Cardiac fibroblast (primary cell): ENCODE measurements around the gene GNG12.
A peak's percentile ranks its signal among the peaks of the same experiment; 100 is the strongest.

Experiments
- DNase-seq, 2 donors: peaks; one replicate each; pipeline versions ENCODE4 v3.0.0 to v3.0.0-alpha.2; 2010; ENCODE audit warnings: low read depth in 2 of 2
- H3K4me3 ChIP-seq, 2 donors: replicated peaks in 1 of 2; 1 replicate in 1 of 2; 2 replicates in 1 of 2; pipeline ENCODE4 v1.5.1; 2011; ENCODE audit warnings: low read depth in 2 of 2, low read length in 2 of 2, mild to moderate bottlenecking in 2 of 2, moderate library complexity in 1 of 2
- TF ChIP-seq, protein P1 (sequence below): IDR thresholded peaks from one replicate; pipeline ENCODE4 v1.5.1; 2011; ENCODE audit warnings: low read depth, mild to moderate bottlenecking, low read length, inconsistent platforms

The GNG12 gene

GRCh38 chr1:67835663-67836452, 2.6 kb upstream of the GNG12 start:
- no peak overlapping the region for H3K4me3 ChIP-seq

DNA sequence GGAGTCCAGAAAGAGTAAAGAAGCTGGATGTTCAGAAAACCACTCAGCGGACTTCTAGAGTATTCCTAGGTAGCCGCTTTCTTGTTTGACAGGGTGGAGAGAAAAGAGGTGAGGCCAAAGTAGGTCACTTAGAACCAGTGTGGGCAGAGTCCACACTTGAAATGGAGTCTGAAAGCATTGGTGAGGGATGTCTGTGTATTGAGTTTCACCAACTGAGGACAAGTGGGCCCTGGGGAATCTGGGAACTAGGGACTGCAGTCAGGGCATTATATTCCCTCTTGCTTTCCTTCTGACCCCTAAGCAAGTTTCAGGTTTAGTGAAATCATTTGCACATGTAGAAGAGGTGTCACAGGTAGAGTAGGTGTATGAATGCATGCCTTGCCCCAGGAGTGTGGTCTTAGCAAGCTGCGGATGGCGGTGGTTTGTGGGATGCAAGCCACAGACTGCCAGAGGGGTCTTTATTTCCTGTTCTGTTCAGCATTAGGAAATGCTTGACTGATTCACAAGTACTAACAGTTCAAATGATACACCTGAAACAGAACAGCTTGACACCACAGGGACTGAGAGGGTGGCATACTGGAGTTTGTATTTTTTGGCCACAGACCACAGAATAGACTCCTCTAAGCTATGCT, 1.1 kb upstream of the GNG12 start:
- H3K4me3 ChIP-seq: no peak overlapping the region
- TF ChIP-seq, protein P1, sequence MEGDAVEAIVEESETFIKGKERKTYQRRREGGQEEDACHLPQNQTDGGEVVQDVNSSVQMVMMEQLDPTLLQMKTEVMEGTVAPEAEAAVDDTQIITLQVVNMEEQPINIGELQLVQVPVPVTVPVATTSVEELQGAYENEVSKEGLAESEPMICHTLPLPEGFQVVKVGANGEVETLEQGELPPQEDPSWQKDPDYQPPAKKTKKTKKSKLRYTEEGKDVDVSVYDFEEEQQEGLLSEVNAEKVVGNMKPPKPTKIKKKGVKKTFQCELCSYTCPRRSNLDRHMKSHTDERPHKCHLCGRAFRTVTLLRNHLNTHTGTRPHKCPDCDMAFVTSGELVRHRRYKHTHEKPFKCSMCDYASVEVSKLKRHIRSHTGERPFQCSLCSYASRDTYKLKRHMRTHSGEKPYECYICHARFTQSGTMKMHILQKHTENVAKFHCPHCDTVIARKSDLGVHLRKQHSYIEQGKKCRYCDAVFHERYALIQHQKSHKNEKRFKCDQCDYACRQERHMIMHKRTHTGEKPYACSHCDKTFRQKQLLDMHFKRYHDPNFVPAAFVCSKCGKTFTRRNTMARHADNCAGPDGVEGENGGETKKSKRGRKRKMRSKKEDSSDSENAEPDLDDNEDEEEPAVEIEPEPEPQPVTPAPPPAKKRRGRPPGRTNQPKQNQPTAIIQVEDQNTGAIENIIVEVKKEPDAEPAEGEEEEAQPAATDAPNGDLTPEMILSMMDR: no peak
- DNase-seq: no peak

More at GRCh38 chr1:67835663-67836452, 2.6 kb upstream of the GNG12 start:
- TF ChIP-seq, protein P1: no peak
- no peak for DNase-seq

- TF ChIP-seq, protein P1: no peak
- peak; percentile 77 to 86 for DNase-seq
- H3K4me3 ChIP-seq: peak overlapping the region; percentile 85 to 93
Observed at GRCh38 chr1:67833602-67833940, 304 bp upstream of the GNG12 start.

GRCh38 chr1:67831850-67832513, 1.3 kb downstream of the GNG12 start:
- peak; percentile 74 to 81 for DNase-seq
- peak overlapping the region; percentile 85 to 93 for H3K4me3 ChIP-seq

GRCh38 chr1:67830928-67831830, 2.1 kb downstream of the GNG12 start:
- peak overlapping the region; percentile 85 to 93 for H3K4me3 ChIP-seq
- peak in 1 of 2 donors; percentile 25 for DNase-seq

More at GRCh38 chr1:67831850-67832513, 1.3 kb downstream of the GNG12 start:
- TF ChIP-seq, protein P1: no peak

More at GRCh38 chr1:67830928-67831830, 2.1 kb downstream of the GNG12 start:
- TF ChIP-seq, protein P1: no peak
